ENCODE data around the gene USP54.

Gene USP54

DNA sequence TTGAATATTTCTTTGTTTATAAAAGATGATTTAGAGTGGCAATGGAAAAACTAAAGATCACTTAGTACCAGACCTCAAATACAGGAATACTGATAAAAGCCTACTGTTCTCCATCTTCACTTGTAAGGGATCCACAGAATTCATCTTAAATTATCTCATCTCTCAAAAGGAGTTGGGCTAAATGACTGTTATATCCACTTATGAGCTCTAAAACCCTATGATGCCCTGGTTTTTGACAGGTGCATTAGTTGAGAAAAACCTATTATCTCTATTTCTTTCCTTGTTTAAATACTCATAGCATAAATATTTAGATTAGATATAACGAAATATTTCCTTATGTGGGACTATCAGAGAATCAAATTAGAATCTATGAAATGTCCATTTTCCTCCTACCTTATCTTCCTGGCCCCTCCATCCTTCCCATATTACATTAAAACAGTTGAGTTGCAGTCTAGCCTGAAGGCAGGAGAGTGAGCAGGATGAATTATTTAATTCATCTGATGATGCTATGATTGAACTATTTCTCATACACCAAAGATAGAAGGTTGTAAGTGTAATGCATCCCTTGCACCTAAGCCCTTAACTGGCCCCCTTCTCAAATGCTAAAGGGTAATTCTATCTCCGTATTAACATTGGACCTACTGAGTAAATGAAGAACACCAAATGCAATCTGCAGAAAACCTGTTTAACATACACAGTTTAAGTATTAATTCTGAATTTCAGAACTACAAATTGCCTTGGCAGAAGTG, 125.0 kb downstream of the USP54 start:
- DNase-seq (ENCODE audit: low read depth in 2 of 2), result no peak

DNA sequence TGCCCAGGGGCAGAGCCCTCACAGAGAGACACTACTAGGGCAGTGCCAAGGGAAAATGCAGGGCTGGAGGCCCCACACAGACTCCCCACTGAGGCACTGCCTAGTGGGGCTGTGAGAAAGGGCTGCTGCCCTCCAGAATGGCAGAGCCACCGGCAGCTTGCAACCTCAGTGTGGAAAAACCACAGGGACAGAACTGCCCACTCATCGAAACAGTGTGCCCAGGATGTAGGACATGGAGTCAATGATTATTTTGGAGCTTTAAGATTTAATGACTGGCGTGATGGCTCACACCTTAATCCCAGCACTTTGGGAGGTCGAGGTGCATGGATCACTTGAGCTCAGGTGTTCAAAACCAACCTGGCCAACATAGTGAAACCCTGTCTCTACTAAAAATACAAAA, 130.2 kb downstream of the USP54 start:
- no peak for DNase-seq (ENCODE audit: low read depth in 2 of 2)

DNA sequence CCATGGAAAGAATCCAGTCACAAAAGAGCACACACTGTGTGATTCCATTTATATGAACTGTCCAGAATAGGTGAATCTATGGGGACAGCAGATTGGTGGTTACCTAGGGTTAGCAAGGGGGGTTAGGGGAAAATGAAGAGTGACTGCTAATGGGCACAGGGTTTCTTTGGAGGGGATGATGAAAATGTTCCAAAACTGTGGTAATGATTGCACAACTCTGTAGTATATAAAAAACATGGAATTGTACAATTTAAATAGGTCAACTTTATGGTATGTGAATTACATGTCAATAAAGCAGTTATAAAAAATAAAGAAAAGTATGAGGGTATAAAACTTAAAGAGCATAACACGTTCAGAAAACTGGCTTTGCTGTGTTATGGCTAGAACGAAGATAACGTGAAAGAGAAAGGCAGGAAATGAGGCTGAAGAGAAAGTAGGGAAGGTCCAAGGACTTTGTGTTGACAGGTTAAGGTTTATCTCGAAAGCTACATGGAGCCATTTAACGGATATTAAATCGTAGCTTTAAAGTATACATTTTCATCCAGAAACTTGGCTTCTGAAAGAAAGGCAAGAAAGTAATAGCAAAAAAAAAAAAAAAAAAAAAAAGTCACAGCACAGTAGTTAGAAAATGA, 131.3 kb downstream of the USP54 start:
- DNase-seq (ENCODE audit: low read depth in 2 of 2), result no peak

DNA sequence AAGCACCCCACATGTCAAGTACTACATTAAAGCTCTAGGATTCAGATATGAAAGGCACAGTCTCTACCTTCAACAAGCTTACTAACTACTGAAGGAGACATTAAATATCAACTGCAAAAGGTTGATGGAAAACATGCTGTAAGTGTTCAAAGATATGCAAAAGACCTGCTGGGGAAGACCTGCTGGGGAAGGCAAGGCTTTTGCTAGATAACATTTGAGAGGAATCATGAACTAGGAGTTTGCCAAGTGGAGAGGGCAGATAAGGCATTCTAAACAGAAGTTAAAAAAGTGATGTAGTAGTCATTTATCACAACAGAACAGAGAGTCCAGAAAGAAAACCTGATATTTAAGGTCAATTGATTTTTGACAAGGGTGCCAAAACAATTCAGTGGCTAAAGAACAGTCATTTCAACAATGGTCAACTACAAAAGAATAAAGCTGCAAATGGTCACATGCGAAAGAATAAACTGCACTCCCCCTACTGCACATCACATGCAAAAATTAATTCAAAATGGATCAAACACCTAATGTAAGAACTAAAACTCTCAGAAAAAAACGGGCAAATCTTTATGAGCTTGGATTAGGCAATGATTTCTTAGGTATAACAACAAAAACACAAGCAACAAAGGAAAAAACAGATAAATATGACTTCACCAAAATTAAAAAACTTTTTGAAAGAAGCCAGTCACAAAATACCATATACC, 134.8 kb downstream of the USP54 start:
- no peak for DNase-seq (ENCODE audit: low read depth in 2 of 2)

DNA sequence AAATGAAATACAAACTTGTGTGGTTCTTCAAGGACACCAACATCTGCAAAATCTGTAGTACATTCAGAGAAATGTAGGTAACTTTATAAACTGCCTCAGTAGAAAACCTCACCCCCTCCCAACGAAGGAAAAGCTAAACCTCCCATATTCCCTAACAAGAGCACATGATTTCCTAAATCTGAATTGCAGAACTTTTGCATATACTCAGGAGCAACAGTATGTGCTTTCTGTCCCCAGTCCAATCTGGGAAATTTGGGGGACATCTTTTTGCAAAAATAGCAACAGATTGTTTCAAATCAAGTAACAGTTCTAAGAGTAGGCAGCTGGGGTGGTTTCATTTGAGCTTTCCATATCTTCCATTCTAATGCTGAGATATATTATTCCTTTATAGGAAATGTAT, 142.0 kb downstream of the USP54 start:
- DNase-seq (ENCODE audit: low read depth in 2 of 2), result no peak

DNA sequence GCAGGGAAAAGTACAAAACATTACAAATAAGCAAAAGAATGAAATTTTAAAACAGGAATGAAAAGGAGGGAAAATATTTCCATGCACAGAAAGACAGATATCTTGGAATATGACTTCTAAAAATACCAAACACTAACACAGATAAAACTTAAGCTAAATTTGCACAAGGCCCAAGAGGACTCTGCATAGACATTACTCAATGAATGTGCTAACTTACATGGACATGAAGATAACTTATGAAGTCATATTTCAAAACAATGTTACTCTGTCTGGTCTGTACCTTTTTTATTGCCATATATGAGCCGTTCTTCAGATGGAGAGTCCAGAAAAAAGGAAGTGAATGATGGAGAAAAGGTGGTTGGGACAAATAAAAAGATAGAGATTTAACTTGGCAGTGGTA, 142.8 kb downstream of the USP54 start:
- DNase-seq (ENCODE audit: low read depth in 2 of 2), result no peak

All from stimulated activated CD8-positive, alpha-beta memory T cell treated with anti-CD3 and anti-CD28 coated beads, Interleukin-2, amount 100 ng/mL, for 1 hour (primary cell).